IMR-90 (cell line): ENCODE data around the gene NDUFAF5.

Source experiments
- CHD1 ChIP-seq: IDR thresholded peaks from 2 replicates; pipeline ENCODE4 v1.6.1; 2012; ENCODE audit warnings: low read depth, low read length, improper control_type of control experiment
- CTCF ChIP-seq: conservative IDR thresholded peaks from 2 replicates; pipeline ENCODE4 v1.5.1; 2012; ENCODE audit warnings: mild to moderate bottlenecking, low read depth, low read length, improper control_type of control experiment
- POLR2A ChIP-seq: IDR thresholded peaks from 2 replicates; pipeline ENCODE4 v1.6.1; 2012; ENCODE audit warnings: mild to moderate bottlenecking, low read depth, low read length
- USF2 ChIP-seq: fragments of 150-350 bp; IDR thresholded peaks from 2 replicates; pipeline ENCODE4 v1.6.1; 2017; ENCODE audit warnings: mild to moderate bottlenecking, antibody characterized with exemption, low read length, low read depth

- TF ChIP-seq CTCF: no peak
- TF ChIP-seq POLR2A: no peak
- no peak for TF ChIP-seq CHD1
- TF ChIP-seq USF2: no peak
These were observed 81.0 kb downstream of the NDUFAF5 start for GRCh38 chr20:13865791-13866351.
